Activated CD8-positive, alpha-beta memory T cell treated with anti-CD3 and anti-CD28 coated beads for 36 hours (primary cell): ENCODE results near the gene MAGI2. TPM values are rescaled to one million over a fixed set of nuclear protein-coding genes. Genes with fewer than 3 reads are reported as not detected.
"Not testable (repeated sequence)": the region's sequence is repeated elsewhere in the genome, so short reads cannot be mapped to it uniquely, and the experiment has no call there.

Experiments used
- CTCF ChIA-PET: fragments of 350-600 bp; sonication (Branson Sonifier 250); formaldehyde crosslinking; loops from one replicate; lab custom pipeline; 2021; ENCODE audit warnings: antibody characterized with exemption; lab: Charles Lee
- POLR2A ChIA-PET: fragments of 350-600 bp; sonication (Branson Sonifier 250); formaldehyde crosslinking; loops from one replicate; lab custom pipeline; 2021; ENCODE audit warnings: antibody characterized with exemption; lab: Charles Lee
- total RNA-seq, 2 experiments: library from RNA; stranded (reverse); gene quantifications; one replicate each; pipeline ENCODE4 v1.2.3, GENCODE V29; 2021

The MAGI2 gene
- total RNA-seq, 2 experiments from 2014 or later = 0.17 to 0.30 TPM

DNA sequence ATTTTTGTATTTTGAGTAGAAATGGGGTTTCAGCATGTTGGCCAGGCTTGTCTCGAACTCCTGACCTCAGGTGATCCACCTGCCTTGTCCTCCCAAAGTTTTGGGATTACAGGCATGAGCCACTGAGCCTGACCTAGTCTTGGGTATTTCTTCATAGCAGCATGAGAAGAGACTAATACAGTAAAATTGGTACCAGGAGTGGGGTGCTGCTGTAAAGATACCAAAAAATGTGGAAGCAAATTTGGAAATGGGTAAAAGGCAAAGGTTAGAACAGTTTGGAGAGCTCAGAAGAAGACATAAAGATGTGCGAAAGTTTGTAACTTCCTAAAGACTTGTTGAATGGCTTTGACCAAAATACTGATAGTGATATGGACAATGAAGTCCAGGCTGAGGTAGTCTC, 433.8 kb downstream of the MAGI2 start:
- POLR2A ChIA-PET, CTCF ChIA-PET: not testable (repeated sequence)

DNA sequence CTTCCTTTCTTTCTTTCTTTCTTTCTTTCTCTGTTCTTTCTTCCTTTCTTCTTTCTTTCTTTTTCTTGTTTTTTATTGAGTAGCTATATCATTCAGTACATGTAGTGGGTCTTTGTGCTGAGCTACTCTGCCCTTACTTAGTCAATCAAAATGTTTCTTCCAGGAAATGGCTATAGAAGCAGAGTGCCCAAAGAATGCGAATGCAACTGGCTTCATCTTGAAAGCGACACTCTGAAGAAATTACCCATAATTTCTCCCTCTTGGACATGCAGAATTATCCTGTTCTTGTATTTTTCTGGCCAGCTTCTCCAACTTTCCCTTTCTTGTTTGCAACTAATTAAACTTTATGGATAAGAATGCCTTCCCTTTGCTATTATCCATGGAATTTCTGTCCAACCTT, 441.5 kb downstream of the MAGI2 start:
- CTCF ChIA-PET = no interaction called here

DNA sequence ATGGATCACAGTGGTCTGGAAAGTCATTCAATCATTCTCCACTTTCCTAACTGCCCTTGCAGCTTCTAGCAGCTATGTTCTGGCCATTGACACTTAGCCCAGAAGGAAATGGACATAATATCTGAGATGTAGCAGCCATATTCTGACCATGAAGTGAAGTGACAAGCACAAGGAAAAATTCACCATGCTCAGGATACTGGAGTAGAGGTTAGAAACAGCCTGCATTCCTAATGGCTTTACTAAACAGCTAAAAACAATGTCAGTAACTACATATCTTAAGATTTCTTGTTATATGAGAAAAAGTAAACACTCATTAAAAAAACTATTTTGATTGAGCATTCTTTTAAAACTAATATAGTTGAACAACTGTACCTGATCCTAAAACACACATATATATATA, 443.8 kb downstream of the MAGI2 start:
- CTCF ChIA-PET = no interaction called here
- POLR2A ChIA-PET = no interaction called here

More for the DNA sequence above, 441.5 kb downstream of the MAGI2 start:
- POLR2A ChIA-PET = no interaction called here

DNA sequence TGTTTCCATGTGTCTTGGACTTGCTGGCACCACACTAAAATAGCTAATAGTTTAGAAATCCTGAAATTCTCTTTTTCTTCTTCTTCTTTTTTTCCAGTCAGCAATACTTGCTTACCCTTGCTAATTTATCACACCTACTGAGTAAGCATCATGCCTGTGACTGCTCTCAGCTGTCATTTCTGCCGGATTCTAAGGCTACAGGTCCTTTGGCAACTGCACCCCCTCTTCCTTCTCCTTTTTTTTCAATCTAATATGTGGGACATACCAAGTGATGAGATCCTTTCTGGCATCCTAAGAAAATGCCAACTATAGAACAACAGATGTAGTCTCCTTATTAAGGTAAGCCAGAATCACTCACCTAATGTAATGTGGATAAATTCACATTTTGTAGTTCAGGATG, 444.7 kb downstream of the MAGI2 start:
- ChIA-PET POLR2A (no interaction called here), CTCF (no interaction called here)

DNA sequence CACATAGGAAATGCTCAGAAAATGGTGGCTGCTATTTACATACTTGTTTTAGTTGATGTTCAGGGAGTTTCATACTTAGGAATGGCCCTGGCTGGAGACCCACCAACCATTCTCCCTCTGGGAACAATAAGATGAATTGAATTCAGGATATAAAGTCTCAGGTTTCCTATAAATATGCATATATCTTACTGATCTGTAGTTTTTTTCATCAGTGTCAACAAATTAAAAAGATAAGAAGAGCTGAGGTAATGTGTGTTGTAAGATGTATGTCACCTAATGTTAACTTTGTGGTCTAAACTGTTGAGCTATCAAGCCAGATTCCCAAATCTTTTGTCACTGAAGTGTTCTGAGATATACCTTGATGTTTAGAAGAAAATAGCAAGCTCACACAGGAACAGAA, 457.5 kb downstream of the MAGI2 start:
- CTCF ChIA-PET = no interaction called here

DNA sequence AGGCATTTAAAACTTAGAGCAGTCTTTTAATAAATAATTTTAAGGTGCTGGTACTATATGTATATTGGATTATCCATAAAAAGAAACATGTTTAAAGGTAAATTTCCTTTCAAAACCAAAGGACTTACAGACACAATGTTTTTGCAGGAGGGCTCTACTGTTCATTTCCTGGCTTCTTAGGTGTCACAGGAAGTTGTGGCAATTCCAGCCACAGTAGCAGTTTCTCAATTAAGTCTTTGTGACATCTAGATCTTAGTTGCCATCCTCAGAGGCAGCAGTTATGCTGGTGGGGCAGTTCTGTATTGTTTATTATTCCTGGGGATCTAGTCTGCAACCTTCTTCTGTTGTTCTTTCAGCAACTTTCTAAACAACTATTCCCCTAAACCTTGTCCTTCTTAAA, 460.1 kb downstream of the MAGI2 start:
- ChIA-PET CTCF (no interaction called here), POLR2A (no interaction called here)

More for the DNA sequence above, 457.5 kb downstream of the MAGI2 start:
- POLR2A ChIA-PET = no interaction called here

DNA sequence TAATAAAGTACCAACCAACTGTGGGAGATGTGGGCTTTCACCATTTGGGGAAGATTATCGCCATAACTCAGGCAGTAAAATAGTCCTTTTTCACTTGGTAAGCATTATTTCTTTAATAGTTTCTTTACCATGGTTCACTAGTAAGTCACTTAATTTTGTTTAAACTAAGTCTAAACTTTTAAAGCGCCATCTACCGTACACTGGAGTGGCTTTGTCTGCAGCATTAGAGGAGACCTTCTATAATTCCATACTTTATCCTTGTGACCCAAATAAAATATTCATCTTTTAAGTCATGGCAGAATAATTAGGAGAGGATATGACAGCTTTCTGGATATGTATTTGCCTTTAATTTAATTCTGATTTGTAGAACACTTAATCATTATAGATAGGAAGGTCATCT, 468.0 kb downstream of the MAGI2 start:
- ChIA-PET POLR2A (no interaction called here), CTCF (no interaction called here)

DNA sequence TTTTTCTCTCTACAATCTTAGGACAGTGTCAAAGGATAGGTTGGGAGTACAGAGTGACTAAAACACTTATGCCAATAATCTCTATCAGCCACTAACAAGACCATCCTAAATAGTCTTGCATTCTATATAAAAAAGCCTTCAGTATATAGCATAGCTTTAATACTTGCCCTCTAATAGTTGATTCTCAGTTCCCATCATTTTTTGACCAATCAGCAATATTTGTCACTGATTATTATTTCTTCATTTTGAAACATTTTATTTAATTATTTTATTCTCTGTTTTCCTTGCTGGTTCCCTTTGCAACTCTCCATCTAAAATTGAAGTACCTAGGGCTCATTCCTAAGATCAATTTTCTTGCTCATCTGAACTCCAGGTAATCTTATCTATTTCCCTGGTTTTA, 470.0 kb downstream of the MAGI2 start:
- ChIA-PET CTCF (no interaction called here), POLR2A (no interaction called here)

DNA sequence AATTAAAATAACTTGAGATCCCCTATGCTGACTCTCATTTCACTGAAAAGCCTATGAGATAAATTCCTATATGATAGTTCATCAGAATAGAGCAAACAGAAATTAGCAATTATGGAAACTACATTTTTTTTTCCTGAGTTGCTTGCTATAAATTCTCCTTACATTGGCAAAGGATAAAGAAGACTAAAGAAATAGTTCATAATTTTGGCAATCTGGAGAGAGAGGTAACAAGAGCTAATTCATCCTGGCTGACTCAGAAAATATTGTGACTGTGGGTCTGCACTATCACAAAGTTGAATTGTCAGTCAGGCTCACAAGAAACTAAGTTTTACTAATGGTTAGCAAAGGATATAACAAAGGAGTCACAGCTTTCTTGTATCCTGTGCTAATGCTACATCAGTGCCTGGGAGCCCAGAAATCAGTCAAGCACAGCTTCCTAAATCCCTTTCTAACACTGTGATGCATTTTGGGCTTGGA, 483.0 kb downstream of the MAGI2 start:
- POLR2A ChIA-PET = no interaction called here
- CTCF ChIA-PET = no interaction called here

DNA sequence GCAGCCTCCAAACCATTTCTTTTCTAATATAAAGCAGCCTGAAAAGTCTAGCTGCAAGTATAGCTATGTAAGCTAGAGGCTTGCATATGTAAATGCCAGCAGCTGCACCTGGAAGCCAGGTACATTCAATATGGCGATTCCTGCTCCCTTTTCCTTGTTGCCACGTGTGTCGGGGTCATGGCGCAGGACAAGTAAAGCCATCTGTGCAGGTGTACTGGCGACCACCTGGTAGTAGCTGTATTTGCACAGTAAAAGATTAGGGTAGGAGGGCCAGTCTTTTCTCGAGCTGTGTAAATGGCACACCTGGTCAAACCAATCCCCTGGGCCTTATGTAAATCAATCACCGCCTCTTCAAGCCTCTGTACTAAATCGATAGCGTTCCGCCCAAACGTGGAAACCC, 484.5 kb downstream of the MAGI2 start:
- ChIA-PET CTCF (no interaction called here), POLR2A (no interaction called here)

DNA sequence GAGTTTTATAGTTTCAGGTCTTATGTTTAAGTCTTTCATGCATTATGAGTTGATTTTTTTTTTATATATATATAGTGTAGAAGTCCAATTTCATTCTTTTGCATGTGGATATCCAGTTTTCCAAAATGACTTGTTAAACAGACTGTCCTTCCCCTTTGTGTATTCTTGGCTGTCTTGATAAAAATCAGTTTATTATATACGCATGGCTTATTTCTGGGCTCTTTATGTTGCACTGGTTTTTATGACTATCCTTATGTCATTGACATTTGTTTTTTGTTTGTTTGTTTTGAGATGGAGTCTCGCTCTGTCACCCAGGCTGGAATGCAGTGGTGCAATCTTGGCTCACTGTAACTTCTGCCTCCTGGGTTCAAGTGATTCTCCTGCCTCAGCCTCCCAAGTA, 485.9 kb downstream of the MAGI2 start:
- POLR2A ChIA-PET, CTCF ChIA-PET: not testable (repeated sequence)

DNA sequence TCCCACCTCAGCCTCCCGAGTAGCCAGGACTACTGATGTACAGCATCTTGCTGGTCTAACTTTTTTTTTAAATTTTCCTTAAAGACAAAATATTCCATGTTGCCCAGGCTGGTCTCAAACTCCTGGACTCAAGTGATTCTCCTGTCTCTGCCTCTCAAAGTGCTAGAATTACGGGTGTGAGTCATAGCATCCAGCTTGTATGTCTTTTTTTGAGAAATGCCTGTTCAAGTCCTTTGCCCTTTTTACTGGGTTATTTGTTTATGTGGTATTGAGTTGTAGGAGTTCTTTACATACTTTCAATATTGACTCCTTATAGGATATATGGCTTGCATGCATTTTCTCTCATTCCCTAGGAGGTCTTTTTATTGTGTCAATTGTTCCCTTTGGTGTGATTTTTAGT, 486.4 kb downstream of the MAGI2 start:
- ChIA-PET POLR2A (no interaction called here), CTCF (no interaction called here)

DNA sequence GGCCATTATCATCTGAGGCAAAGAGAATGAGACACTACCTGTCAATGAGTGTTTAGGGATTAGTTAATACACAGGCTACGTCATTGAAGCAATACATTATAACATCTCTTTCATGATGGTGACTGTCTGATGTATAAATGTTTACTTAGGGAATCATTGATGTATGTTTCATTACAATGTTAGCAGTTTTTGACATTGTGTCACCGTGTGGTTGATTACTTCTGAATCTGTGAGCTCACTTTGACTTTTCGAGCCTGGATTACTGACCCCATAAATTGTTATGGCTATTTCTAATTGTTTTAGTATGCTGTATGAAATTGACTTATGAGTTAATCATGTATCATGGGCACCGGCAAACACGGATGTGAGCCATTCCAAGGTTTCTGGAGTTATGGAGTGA, 494.0 kb downstream of the MAGI2 start:
- ChIA-PET CTCF (no interaction called here), POLR2A (no interaction called here)

DNA sequence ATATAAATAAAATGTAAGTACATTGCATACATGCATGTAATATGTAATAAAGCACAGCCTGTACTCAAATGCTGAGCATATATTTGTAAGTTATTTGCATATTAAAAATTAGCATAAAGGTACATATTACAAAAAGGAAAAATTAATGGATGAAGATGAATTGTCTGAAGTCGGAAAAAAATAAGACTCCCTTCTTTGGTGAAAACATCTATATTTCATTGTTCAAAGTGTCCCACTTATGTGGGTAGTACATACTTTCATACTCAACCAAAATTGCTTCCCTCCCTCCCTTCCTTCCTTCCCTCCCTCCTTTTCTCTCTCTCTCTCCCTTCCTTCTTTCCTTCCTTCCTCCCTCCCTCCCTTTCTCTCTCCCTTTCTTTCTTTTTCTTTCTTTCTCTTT, 498.1 kb downstream of the MAGI2 start:
- ChIA-PET CTCF (no interaction called here), POLR2A (no interaction called here)

DNA sequence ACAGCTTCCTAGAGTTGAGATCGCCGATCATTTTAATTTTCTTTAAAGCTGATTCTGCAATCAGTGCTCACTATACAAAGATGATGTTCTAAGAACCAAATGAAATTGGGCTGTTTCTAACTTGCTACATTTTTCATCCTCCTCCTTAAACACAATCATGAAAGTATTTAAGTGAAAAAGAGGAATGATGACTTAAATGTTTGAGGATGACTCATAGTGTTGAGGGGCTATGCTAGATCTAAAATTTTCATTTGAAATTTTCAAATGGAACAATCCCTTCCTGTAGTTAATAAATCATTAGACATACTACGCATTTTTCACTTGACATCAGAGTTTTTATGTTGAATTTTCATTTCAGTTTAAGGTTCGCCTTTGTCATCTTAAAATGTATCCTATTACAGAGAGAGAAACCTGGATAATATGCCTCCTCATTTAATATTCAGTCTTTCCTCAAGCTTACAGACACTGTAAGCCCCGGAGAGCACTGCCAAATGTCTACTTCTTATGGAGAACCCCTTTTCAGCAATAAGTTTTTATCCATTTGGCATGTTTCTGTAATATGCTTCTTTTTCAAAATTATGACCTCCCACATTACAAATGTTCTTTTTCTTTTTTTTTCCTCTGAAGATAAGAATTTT, 499.6 kb downstream of the MAGI2 start:
- ChIA-PET POLR2A (no interaction called here), CTCF (no interaction called here)

DNA sequence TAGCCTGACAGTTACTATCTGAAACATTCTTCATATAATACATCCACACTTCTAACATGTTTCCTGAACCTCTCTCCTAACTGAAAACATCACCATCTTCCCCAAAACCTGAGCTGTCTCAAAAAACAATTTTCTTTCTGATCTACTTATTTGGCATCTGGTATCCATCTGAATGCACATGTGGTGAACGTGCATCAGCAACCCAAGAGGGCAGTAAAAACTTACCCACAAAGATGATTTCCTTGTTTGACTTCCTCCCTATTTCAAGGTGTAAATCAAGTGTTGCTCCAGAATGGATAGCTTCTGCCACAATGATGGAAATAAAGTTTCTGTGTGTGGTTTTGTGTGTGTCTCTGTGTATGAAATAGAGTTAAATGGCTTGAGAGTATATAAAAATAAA, 500.4 kb downstream of the MAGI2 start:
- ChIA-PET POLR2A (no interaction called here), CTCF (no interaction called here)

DNA sequence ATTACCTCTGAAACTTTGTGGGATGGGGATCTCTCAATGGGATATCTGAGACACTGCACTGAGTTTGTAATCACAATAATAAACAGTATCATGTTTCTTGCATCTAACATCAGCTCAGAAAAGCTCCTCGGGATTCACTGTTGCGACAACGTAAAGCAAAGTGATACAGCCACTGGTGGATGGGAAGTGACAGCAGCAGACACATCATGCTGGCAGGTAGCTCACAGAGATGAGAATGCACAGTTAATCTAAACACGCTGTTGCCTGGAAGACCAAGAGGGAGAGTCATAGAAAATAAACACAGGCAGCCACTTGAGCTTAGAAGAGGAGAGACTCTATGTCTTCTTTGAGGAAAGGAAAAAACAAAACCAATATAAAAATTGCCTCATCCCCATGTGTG, 513.8 kb downstream of the MAGI2 start:
- CTCF ChIA-PET = no interaction called here
- POLR2A ChIA-PET = no interaction called here

DNA sequence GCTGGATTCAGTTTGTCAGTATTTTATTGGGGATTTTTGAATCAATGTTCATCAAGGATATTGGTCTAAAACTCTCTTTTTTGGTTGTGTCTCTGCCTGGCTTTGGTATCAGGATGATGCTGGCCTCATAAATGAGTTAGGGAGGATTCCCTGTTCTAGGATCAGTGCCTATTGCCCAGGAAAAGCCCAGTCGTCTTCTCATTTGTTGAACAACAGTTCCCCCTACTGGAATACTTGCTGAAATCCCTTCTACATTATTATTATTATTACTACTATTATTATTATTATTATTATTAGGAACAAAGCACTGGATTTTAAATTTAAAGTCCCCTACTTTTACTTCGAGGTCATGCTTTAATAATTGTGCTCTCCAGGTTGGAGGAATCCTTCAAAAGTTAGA, 528.9 kb downstream of the MAGI2 start:
- CTCF ChIA-PET = no interaction called here
- POLR2A ChIA-PET = no interaction called here

DNA sequence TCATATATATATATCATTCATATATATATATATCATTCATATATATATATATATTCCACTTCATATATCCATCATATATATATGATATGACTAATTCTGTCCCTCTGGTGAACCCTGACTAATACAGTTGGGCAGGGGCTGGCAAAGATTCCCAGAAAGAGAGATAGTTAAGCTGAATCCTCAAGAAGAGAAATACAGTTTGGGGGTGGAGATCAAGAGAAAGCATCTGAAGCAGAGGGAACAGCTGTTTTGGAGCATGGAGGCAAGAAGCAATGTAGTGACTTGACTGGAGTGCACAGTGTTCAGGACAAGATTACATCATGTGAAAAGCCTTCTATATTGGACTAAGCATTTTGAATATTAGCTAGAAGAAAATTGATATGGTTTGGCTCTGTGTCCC, 540.7 kb downstream of the MAGI2 start:
- POLR2A ChIA-PET = no interaction called here
- CTCF ChIA-PET = no interaction called here

DNA sequence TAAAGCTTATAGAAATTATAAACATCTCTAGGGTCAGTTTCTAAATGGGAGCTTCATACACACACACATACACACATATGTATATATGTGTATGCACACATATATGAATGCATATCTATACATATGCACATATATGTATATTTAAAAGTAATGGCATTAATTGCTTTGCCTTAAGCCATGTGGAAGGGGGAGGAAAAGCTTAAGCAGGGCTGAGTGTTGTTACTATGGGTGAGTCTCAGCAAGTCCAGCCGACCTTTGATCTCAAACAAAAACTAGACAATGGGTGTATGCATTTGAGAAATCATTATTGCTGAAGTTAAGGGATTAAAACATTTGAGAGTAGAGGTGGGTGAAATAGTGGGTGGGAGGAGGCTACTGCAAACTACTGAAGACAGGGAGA, 546.7 kb downstream of the MAGI2 start:
- ChIA-PET POLR2A (no interaction called here), CTCF (no interaction called here)

DNA sequence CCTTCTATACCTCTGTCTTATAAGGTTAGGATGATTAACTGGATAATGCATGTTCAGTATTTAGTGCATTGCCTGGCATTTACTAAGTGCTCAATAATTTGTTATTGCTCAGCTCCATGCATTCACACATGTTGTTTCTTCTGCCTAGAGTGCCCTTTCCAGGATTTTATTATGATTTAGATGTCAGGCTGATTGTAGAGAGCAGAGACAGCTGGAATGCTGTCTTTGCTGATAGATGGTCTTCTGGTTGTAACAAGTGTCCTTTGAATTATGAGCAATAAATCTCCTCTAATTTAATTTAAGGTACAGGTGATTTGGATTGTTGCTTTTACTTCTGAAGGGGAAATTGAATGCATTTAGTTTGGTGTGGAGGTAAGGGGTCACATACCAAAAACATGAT, 548.0 kb downstream of the MAGI2 start:
- POLR2A ChIA-PET = no interaction called here
- CTCF ChIA-PET = no interaction called here

DNA sequence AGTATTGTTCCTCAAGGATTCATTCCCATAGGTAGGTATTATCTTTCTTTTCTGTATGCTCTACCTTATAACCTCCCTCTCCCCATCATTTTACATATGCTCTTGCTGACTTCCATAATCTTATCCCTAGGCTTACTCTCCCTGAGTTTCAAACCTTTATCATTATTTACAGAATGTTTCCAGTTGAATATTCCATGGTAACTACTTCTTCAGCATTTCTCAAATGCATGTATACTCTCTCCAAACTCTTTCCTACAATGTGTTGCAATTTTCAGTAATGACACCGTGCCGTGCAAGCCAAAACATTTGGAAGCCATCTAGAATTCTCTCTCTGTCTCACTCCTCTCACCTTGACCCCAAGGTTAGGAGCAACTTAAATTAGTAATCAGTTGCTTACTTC, 548.5 kb downstream of the MAGI2 start:
- ChIA-PET POLR2A (no interaction called here), CTCF (no interaction called here)
